GM12892 (cell line): ENCODE data around the gene SCFD2.

Experiments used
- POLR2A ChIP-seq: IDR thresholded peaks from 2 replicates; pipeline ENCODE4 v1.6.1; 2011; ENCODE audit warnings: low read depth, low read length, control low read depth
- POLR2AphosphoS5 ChIP-seq: IDR thresholded peaks from 2 replicates; pipeline ENCODE4 v1.6.1; 2011; ENCODE audit warnings: low read depth, low read length, control low read depth

DNA sequence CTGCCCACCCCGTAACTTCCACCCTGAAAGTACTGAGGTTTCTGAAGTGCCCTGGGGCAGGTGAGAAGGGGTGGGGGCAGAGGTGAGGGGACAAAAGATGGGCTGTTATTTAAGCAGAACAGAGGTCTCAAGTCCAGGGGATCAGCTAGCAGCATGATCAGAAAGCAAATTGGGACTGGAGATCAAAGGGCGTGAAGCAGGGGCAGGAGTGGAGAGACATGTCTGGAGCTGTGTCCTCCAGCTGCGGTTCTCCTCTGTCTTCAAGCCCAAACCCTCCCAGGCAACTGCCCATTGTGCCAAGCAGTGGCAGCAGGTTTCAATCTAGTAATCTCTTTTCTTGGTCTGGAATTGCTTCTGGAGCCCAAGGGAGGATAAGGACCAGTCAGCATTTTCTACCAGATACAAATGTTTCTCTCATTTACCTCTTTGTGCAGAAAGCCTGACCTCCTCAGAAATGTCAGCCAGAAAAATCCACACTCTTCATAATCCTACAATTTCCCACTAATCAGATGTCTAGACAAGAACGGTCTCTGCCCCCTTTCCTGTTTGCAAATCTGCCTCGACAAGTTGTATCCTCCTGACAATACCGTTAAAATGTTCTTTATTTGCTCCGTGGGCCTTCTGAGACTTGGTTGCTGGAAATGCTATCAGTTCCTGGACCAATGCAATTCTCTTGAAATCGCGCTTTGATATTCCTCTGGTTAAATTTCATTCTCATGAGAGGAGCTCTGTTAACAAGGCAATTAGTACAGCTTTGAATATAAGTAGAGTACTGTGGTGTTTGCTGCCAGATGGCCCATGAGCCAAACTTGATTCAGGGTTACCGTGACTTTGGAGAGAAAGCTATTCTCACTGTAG, 526.9 kb downstream of the SCFD2 start:
- TF ChIP-seq POLR2A (no peak), POLR2AphosphoS5 (no peak)
